ENCODE measurements around the gene OR52A1.
"Not testable (repeated sequence)": the region's sequence is repeated elsewhere in the genome, so short reads cannot be mapped to it uniquely, and the experiment has no call there.

OR52A1 gene

GRCh38 chr11:5171856-5172255 lies 17.3 kb upstream of the OR52A1 start:
- no peaks in the 10 kb centered on the region for H3K27me3 ChIP-seq (ENCODE audit: insufficient read depth, low read length)
- no peaks in the 10 kb centered on the region for H3K9me3 ChIP-seq (ENCODE audit: insufficient read depth, low read depth, low read length)
- WGBS: 97% methylated on average over 2 of the region's 2 CpGs
- no peak overlapping the region for H3K4me3 ChIP-seq (ENCODE audit: low read length)
- H3K4me1 ChIP-seq (ENCODE audit: insufficient read depth, low read length): no peaks in the 10 kb centered on the region
- H3K9ac ChIP-seq (ENCODE audit: low read depth, low read length): no peak overlapping the region
- H3K36me3 ChIP-seq (ENCODE audit: insufficient read depth, low read length): no peaks in the 10 kb centered on the region
- H3K27ac ChIP-seq (ENCODE audit: low read depth, low read length): no peak overlapping the region

GRCh38 chr11:5165898-5166297 lies 11.3 kb upstream of the OR52A1 start:
- not testable (repeated sequence) for H3K9me3 ChIP-seq (ENCODE audit: insufficient read depth, low read depth, low read length); H3K4me1 ChIP-seq (ENCODE audit: insufficient read depth, low read length); H3K27ac ChIP-seq (ENCODE audit: low read depth, low read length); H3K9ac ChIP-seq (ENCODE audit: low read depth, low read length); H3K36me3 ChIP-seq (ENCODE audit: insufficient read depth, low read length); H3K4me3 ChIP-seq (ENCODE audit: low read length); H3K27me3 ChIP-seq (ENCODE audit: insufficient read depth, low read length)

- H3K4me3 ChIP-seq (ENCODE audit: low read length); H3K9me3 ChIP-seq (ENCODE audit: insufficient read depth, low read depth, low read length); H3K4me1 ChIP-seq (ENCODE audit: insufficient read depth, low read length); H3K36me3 ChIP-seq (ENCODE audit: insufficient read depth, low read length); H3K27ac ChIP-seq (ENCODE audit: low read depth, low read length); H3K27me3 ChIP-seq (ENCODE audit: insufficient read depth, low read length); H3K9ac ChIP-seq (ENCODE audit: low read depth, low read length): not testable (repeated sequence)
- WGBS: 92% methylated on average over 6 of the region's 6 CpGs
These were observed 10.2 kb upstream of the OR52A1 start for GRCh38 chr11:5164807-5165206.

GRCh38 chr11:5161045-5161444 lies 6.5 kb upstream of the OR52A1 start:
- not testable (repeated sequence) for H3K9me3 ChIP-seq (ENCODE audit: insufficient read depth, low read depth, low read length); H3K27ac ChIP-seq (ENCODE audit: low read depth, low read length); H3K27me3 ChIP-seq (ENCODE audit: insufficient read depth, low read length); H3K4me1 ChIP-seq (ENCODE audit: insufficient read depth, low read length); H3K4me3 ChIP-seq (ENCODE audit: low read length); H3K36me3 ChIP-seq (ENCODE audit: insufficient read depth, low read length); H3K9ac ChIP-seq (ENCODE audit: low read depth, low read length)
- 94% methylated on average over 1 of the region's 1 CpG for WGBS

- not testable (repeated sequence) for H3K4me1 ChIP-seq (ENCODE audit: insufficient read depth, low read length); H3K4me3 ChIP-seq (ENCODE audit: low read length); H3K9ac ChIP-seq (ENCODE audit: low read depth, low read length); H3K27me3 ChIP-seq (ENCODE audit: insufficient read depth, low read length); H3K9me3 ChIP-seq (ENCODE audit: insufficient read depth, low read depth, low read length); H3K27ac ChIP-seq (ENCODE audit: low read depth, low read length); H3K36me3 ChIP-seq (ENCODE audit: insufficient read depth, low read length)
- 74% methylated on average over 4 of the region's 4 CpGs for WGBS
These were observed 5.7 kb upstream of the OR52A1 start for GRCh38 chr11:5160217-5160616.

- Histone ChIP-seq H3K4me1 (ENCODE audit: insufficient read depth, low read length) (no peaks in the 10 kb centered on the region), H3K4me3 (ENCODE audit: low read length) (no peak overlapping the region), H3K36me3 (ENCODE audit: insufficient read depth, low read length) (no peaks in the 10 kb centered on the region), H3K27ac (ENCODE audit: low read depth, low read length) (no peak overlapping the region), H3K27me3 (ENCODE audit: insufficient read depth, low read length) (no peaks in the 10 kb centered on the region), H3K9ac (ENCODE audit: low read depth, low read length) (no peak overlapping the region), H3K9me3 (ENCODE audit: insufficient read depth, low read depth, low read length) (no peaks in the 10 kb centered on the region)
These were observed 5.2 kb upstream of the OR52A1 start for GRCh38 chr11:5159806-5160205.

- 96% methylated on average over 3 of the region's 3 CpGs for WGBS
These were observed 754 bp downstream of the OR52A1 start for GRCh38 chr11:5153574-5154431.

GRCh38 chr11:5151713-5152153 lies 2.8 kb downstream of the OR52A1 start:
- no peaks in the 10 kb centered on the region for H3K36me3 ChIP-seq (ENCODE audit: insufficient read depth, low read length)
- H3K9me3 ChIP-seq (ENCODE audit: insufficient read depth, low read depth, low read length): no peaks in the 10 kb centered on the region

More at GRCh38 chr11:5153574-5154431, 754 bp downstream of the OR52A1 start:
- Histone ChIP-seq H3K36me3 (ENCODE audit: insufficient read depth, low read length) (no peaks in the 10 kb centered on the region), H3K27me3 (ENCODE audit: insufficient read depth, low read length) (no peaks in the 10 kb centered on the region), H3K9me3 (ENCODE audit: insufficient read depth, low read depth, low read length) (no peaks in the 10 kb centered on the region), H3K4me1 (ENCODE audit: insufficient read depth, low read length) (no peaks in the 10 kb centered on the region), H3K4me3 (ENCODE audit: low read length) (no peak overlapping the region), H3K27ac (ENCODE audit: low read depth, low read length) (no peak overlapping the region), H3K9ac (ENCODE audit: low read depth, low read length) (no peak overlapping the region)

GRCh38 chr11:5144206-5144605 lies 10.4 kb downstream of the OR52A1 start:
- H3K9ac ChIP-seq (ENCODE audit: low read depth, low read length); H3K36me3 ChIP-seq (ENCODE audit: insufficient read depth, low read length); H3K9me3 ChIP-seq (ENCODE audit: insufficient read depth, low read depth, low read length); H3K4me1 ChIP-seq (ENCODE audit: insufficient read depth, low read length); H3K4me3 ChIP-seq (ENCODE audit: low read length); H3K27me3 ChIP-seq (ENCODE audit: insufficient read depth, low read length); H3K27ac ChIP-seq (ENCODE audit: low read depth, low read length): not testable (repeated sequence)
- WGBS: 95% methylated on average over 21 of the region's 21 CpGs

More at GRCh38 chr11:5151713-5152153, 2.8 kb downstream of the OR52A1 start:
- Histone ChIP-seq H3K4me1 (ENCODE audit: insufficient read depth, low read length) (no peaks in the 10 kb centered on the region), H3K27me3 (ENCODE audit: insufficient read depth, low read length) (no peaks in the 10 kb centered on the region), H3K9ac (ENCODE audit: low read depth, low read length) (no peak overlapping the region), H3K27ac (ENCODE audit: low read depth, low read length) (no peak overlapping the region), H3K4me3 (ENCODE audit: low read length) (no peak overlapping the region)
- WGBS: 86% methylated on average over 3 of the region's 3 CpGs

GRCh38 chr11:5137996-5138395 lies 16.6 kb downstream of the OR52A1 start, which contains the start of gene OR52A5:
Gene OR52A5, minus strand, starts transcription at chr11:5138356. Its CDS starts 5,714 bp downstream, at chr11:5132642.
- Histone ChIP-seq H3K9ac (ENCODE audit: low read depth, low read length) (no peak within 1 kb of the TSS), H3K4me1 (ENCODE audit: insufficient read depth, low read length) (peaks cover 15% of the 10 kb centered on the region), H3K27ac (ENCODE audit: low read depth, low read length) (no peak within 1 kb of the TSS), H3K9me3 (ENCODE audit: insufficient read depth, low read depth, low read length) (no peaks in the 10 kb centered on the region), H3K4me3 (ENCODE audit: low read length) (no peak within 1 kb of the TSS), H3K36me3 (ENCODE audit: insufficient read depth, low read length) (no peaks in the 10 kb centered on the region), H3K27me3 (ENCODE audit: insufficient read depth, low read length) (no peaks in the 10 kb centered on the region)
- WGBS: 94% methylated on average over 2 of the region's 2 CpGs

GRCh38 chr11:5137014-5137413 lies 17.5 kb downstream of the OR52A1 start:
- Histone ChIP-seq H3K4me1 (ENCODE audit: insufficient read depth, low read length) (peaks cover 15% of the 10 kb centered on the region), H3K36me3 (ENCODE audit: insufficient read depth, low read length) (no peaks in the 10 kb centered on the region), H3K4me3 (ENCODE audit: low read length) (no peak overlapping the region), H3K27ac (ENCODE audit: low read depth, low read length) (no peak overlapping the region), H3K9ac (ENCODE audit: low read depth, low read length) (no peak overlapping the region), H3K27me3 (ENCODE audit: insufficient read depth, low read length) (no peaks in the 10 kb centered on the region), H3K9me3 (ENCODE audit: insufficient read depth, low read depth, low read length) (no peaks in the 10 kb centered on the region)
- WGBS: 38% methylated on average over 1 of the region's 1 CpG

GRCh38 chr11:5136261-5136660 lies 18.3 kb downstream of the OR52A1 start:
- Histone ChIP-seq H3K4me3 (ENCODE audit: low read length) (no peak overlapping the region), H3K4me1 (ENCODE audit: insufficient read depth, low read length) (peaks cover 15% of the 10 kb centered on the region), H3K36me3 (ENCODE audit: insufficient read depth, low read length) (no peaks in the 10 kb centered on the region), H3K9me3 (ENCODE audit: insufficient read depth, low read depth, low read length) (no peaks in the 10 kb centered on the region), H3K27ac (ENCODE audit: low read depth, low read length) (no peak overlapping the region), H3K9ac (ENCODE audit: low read depth, low read length) (no peak overlapping the region), H3K27me3 (ENCODE audit: insufficient read depth, low read length) (no peaks in the 10 kb centered on the region)

All from HUES64 (cell line).